Lower leg skin (tissue), 4 donors: ENCODE measurements around the gene CCDC9. TPM values are rescaled to one million over a fixed set of nuclear protein-coding genes. Genes with fewer than 3 reads are reported as not detected.
A peak's percentile ranks its signal among the peaks of the same experiment; 100 is the strongest.

Experiments
- DNase-seq, 2 donors: peaks; one replicate each; pipeline ENCODE4 v3.0.0-alpha.2; 2019; ENCODE audit warnings: low spot score in 2 of 2
- H3K4me3 ChIP-seq: fragments of 200-600 bp; sonication (generic); 2 replicates; pipeline ENCODE4 v1.5.1; 2017; ENCODE audit warnings: mild to moderate bottlenecking, low read depth; ENCODE audit not compliant: poor library complexity, severe bottlenecking
- POLR2A ChIP-seq, 2 donors: fragments of 450-650 bp; IDR thresholded peaks; one replicate each; pipeline ENCODE4 v1.6.1; 2016 to 2017; ENCODE audit warnings: antibody characterized with exemption in 2 of 2, mild to moderate bottlenecking in 1 of 2, moderate library complexity in 1 of 2
- WGBS, 2 donors: methylation state at CpG; one replicate each; pipeline ENCODE4 v1.1.5; 2018; 5-methylcytosine and 5-hydroxymethylcytosine counted together
- intact Hi-C: fragments of 100-400 bp; cut with DNase I; formaldehyde crosslinking; loops from one replicate; pipeline ENCODE4 v1.15.0; 2023; ENCODE audit warnings: low total_unique reads
- total RNA-seq, 4 donors: library from RNA; depleted of rRNA; stranded (reverse); fragments of >200 nt; gene quantifications; one replicate each; pipeline ENCODE4 v1.1.0, GENCODE V29; 2016
- TF ChIP-seq, protein P1 (sequence below), 3 donors: fragments of 450-650 bp; IDR thresholded peaks; one replicate each; pipeline ENCODE4 v1.5.1; 2016; ENCODE audit warnings: antibody characterized with exemption in 3 of 3, mild to moderate bottlenecking in 3 of 3, moderate library complexity in 2 of 3

The CCDC9 gene
- 10 to 100 TPM; 26.4 to 46.6 (median 33.7) TPM for total RNA-seq

DNA sequence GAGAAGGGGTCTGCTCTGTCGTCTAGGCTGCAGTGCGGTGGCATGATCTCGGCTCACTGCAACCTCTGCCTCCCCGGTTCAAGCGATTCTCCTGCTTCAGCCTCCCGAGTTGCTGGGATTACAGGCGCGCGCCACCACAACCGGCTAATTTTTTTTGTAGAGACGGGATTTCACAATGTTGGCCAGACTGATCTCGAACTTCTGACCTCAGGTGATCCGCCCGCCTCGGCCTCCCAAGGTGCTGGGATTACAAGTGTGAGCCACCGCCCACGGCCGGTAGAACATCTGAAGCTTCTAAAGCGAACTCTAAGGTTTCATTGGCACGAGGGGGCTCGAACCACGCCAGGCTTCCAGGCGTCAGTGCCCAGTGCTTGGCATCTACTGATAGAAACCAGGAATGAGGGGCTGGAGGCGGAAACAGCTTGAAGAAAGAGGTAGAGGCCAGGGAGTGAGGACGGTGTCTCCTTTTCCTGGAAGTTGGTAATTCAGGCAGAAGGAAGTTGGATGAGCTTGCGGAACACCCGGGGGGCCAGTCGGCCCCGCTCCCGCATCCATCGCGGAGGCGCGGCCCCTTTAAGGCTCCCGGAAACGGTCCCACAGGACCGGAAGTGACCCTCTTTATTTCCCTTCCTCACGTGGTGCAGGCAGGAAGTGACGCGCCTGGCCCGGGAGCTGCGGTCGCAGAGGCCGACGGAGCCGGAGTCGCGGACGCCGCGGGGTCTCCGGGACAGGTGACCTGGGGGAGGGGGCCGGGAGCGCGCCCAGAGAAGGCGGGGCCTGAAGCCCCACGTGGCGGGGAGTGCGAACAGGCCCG is at the start of gene CCDC9:
Gene CCDC9 (plus strand): TSS at position 647 of the 814 bp plus-strand sequence. CDS start 1,876 bp downstream, outside the sequence.
- H3K4me3 ChIP-seq: peak within 1 kb of the TSS; percentile 42
- TF ChIP-seq, protein P1, sequence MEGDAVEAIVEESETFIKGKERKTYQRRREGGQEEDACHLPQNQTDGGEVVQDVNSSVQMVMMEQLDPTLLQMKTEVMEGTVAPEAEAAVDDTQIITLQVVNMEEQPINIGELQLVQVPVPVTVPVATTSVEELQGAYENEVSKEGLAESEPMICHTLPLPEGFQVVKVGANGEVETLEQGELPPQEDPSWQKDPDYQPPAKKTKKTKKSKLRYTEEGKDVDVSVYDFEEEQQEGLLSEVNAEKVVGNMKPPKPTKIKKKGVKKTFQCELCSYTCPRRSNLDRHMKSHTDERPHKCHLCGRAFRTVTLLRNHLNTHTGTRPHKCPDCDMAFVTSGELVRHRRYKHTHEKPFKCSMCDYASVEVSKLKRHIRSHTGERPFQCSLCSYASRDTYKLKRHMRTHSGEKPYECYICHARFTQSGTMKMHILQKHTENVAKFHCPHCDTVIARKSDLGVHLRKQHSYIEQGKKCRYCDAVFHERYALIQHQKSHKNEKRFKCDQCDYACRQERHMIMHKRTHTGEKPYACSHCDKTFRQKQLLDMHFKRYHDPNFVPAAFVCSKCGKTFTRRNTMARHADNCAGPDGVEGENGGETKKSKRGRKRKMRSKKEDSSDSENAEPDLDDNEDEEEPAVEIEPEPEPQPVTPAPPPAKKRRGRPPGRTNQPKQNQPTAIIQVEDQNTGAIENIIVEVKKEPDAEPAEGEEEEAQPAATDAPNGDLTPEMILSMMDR (IDR thresholded peaks at IDR 0.05): no peak
- peak in 1 of 2 donors; percentile 57 for TF ChIP-seq POLR2A (IDR thresholded peaks at IDR 0.05)
- intact Hi-C loops: no loop called here
- peak; percentile 95 to 99 for DNase-seq
- 19 to 20% methylated on average over 44 to 53 of the region's 60 CpGs for WGBS, 2 donors

DNA sequence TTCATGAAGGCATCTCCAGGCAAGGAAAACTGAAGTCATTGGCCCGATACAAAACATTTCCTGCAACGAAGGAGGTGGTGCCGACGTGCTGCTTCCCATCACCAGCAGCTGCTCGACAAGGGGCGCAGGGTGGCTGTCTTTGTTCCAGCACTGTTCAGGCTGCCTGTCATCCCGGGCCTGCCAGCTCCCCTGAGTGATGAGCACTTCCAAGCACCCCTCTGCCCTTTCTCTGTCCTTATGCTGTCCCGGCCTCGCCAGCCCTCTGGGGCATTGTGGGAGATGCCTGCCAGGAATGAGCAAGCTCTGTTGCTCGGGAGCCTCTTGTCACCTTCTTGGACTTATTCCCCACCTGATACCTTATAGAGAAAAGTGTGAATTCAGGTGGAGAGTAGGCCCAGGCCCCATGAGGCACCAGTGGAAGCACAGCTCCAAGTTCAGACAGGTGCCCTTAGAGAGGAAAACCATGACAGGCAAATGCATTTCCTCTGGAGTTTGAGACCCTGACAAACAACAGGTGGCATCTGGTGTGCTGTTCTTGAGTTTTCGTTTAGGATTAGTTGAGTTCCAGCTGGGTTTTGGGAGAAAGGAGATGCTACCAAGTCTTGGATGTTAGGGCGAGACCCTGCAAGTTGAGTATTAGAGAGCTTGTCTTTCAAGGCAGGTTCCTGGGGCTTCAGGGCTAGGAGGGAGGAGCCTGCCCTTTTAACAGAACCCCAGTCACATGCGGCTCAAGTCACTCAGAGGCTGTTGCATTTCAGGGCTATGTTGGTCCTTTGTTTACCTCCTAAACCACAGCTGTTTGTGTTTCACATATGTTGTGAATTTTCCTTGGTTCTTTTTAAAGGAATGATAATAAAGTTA is 46.8 kb upstream of the CCDC9 start:
- DNase-seq: no peak
- intact Hi-C loops: loop anchor here (2.0 kb wide), 1 partner anchor 35 kb away; no protein-coding TSS in a partner anchor
- 74 to 75% methylated on average over 13 of the region's 13 CpGs for WGBS, 2 donors
- H3K4me3 ChIP-seq: no peak overlapping the region
- TF ChIP-seq, protein P1 (IDR thresholded peaks at IDR 0.05): no peak
- no peak for TF ChIP-seq POLR2A (IDR thresholded peaks at IDR 0.05)

DNA sequence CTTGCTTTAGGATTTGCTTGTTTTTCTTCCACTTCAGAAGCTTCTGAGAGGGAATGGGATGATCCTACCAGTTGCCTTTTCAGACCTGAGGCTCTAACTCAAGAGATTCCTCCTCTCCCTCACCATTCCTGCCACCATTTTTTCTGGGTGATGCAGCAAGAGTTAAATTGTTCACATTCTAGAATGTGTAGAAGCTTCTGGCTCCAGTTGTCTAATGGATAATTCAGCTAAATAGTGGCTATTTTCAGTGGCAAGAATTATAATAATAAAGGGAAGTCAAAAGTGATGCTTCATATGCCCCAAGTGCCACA is 46.2 kb upstream of the CCDC9 start:
- no peak overlapping the region for H3K4me3 ChIP-seq
- TF ChIP-seq, protein P1 (IDR thresholded peaks at IDR 0.05): no peak
- TF ChIP-seq POLR2A (IDR thresholded peaks at IDR 0.05): no peak
- intact Hi-C loops: loop anchor here (2.0 kb wide), 1 partner anchor 35 kb away; no protein-coding TSS in a partner anchor
- DNase-seq: no peak

DNA sequence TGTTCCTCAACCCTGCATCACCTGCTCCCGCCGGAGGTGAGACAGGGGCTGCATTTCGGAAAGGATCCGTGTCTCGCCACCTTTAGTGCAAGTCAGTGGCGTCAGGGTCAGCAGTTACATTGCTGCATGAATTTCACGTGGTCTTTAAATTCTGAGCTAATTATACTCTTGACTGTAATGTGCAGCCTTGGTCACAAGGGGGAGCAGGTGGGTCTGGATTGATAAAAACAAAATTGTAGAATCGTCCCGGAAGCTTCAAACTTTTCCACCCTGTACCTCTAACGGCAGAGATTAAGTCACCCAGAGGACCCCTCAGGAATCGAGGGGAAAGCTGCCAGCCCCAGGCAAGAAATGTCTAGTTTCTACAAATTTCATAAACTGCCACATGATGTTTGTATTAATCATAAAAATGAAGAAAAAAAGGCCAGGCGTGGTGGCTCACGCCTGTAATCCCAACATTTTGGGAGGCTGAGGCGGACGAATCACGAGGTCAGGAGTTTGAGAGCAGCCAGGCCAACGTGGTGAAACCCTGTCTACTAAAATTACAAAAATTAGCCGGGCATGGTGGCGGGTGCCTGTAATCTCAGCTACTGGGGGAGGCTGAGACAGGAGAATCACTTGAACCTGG is 45.5 kb upstream of the CCDC9 start:
- no peak overlapping the region for H3K4me3 ChIP-seq
- intact Hi-C loops: loop anchor here (2.0 kb wide), 1 partner anchor 34 kb away; no protein-coding TSS in a partner anchor
- DNase-seq: peak; percentile 91 to 97
- TF ChIP-seq POLR2A (IDR thresholded peaks at IDR 0.05): no peak
- TF ChIP-seq, protein P1 (IDR thresholded peaks at IDR 0.05): peak in 2 of 3 donors; percentile 46 to 76
- WGBS, 2 donors: 32 to 34% methylated on average over 19 of the region's 19 CpGs

DNA sequence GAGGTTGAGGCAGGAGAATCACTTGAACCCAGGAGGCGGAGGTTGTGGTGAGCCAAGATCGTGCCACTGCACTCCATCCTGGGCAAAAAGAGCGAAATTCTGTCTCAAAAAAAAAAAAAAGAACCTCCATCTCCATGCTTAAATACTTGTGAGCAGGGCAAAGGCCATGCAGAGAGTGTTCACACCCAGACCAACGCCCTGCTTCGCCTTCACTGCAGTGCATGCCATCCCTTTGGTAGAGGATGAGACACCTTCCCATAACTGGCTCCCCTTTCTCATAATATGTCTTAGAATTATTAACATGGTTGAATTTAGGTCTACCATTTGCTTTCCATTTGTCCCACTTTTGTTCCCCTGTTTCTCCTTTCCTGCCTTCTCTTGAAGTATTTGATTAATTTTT is 40.7 kb upstream of the CCDC9 start:
- intact Hi-C loops: no loop called here
- 92 to 94% methylated on average over 5 of the region's 5 CpGs for WGBS, 2 donors
- H3K4me3 ChIP-seq: no peak overlapping the region
- TF ChIP-seq POLR2A (IDR thresholded peaks at IDR 0.05): no peak
- TF ChIP-seq, protein P1 (IDR thresholded peaks at IDR 0.05): no peak
- no peak for DNase-seq
